GM23338 (cell line): Measurements from ENCODE around the gene RUSC2. TPM values are rescaled to one million over a fixed set of nuclear protein-coding genes. Genes with fewer than 3 reads are reported as not detected.
A peak's percentile ranks its signal among the peaks of the same experiment; 100 is the strongest.

Source experiments
- ATAC-seq: fragments of 200-7000 bp; cut with Tn5 transposase; 3 replicates; pipeline ENCODE4 v1.9.1; 2020
- DNase-seq: peaks from one replicate; pipeline ENCODE4 v3.0.0-alpha.2; 2015; ENCODE audit warnings: low spot score
- H2AFZ ChIP-seq: fragments of 200-600 bp; sonication (generic); 2 replicates; pipeline ENCODE4 v1.8.0; 2016; ENCODE audit warnings: antibody characterized with exemption, mild to moderate bottlenecking, moderate library complexity
- H3F3A ChIP-seq: fragments of 200-600 bp; sonication (generic); replicated peaks from 2 replicates; pipeline ENCODE4 v1.8.0; 2017; ENCODE audit warnings: antibody characterized with exemption, mixed run types, low read depth
- H3K27ac ChIP-seq: fragments of 200-600 bp; sonication (generic); 2 replicates; pipeline ENCODE4 v1.6.1; 2016; ENCODE audit warnings: low read depth
- H3K27me3 ChIP-seq: fragments of 200-600 bp; sonication (generic); 2 replicates; pipeline ENCODE4 v1.8.0; 2016; ENCODE audit warnings: mild to moderate bottlenecking, mixed run types, moderate library complexity; ENCODE audit not compliant: insufficient read depth
- H3K36me3 ChIP-seq: fragments of 200-600 bp; sonication (generic); 2 replicates; pipeline ENCODE4 v1.8.0; 2016; ENCODE audit warnings: mild to moderate bottlenecking; ENCODE audit not compliant: insufficient read depth
- H3K4me1 ChIP-seq: fragments of 200-600 bp; sonication (generic); 2 replicates; pipeline ENCODE4 v1.8.0; 2016; ENCODE audit warnings: mild to moderate bottlenecking, moderate library complexity; ENCODE audit not compliant: insufficient read depth
- H3K4me2 ChIP-seq: fragments of 200-600 bp; sonication (generic); 2 replicates; pipeline ENCODE4 v1.7.1; 2017; ENCODE audit warnings: mixed run types
- H3K4me3 ChIP-seq: fragments of 200-600 bp; sonication (generic); 2 replicates; pipeline ENCODE4 v1.6.1; 2016; ENCODE audit warnings: mixed run types
- H3K79me2 ChIP-seq: fragments of 200-600 bp; sonication (generic); replicated peaks from 2 replicates; pipeline ENCODE4 v1.8.0; 2017; ENCODE audit warnings: mild to moderate bottlenecking; ENCODE audit not compliant: insufficient read depth
- H3K9me2 ChIP-seq: fragments of 200-600 bp; sonication (generic); 2 replicates; pipeline ENCODE4 v1.8.0; 2017; ENCODE audit not compliant: insufficient read depth
- H4K20me1 ChIP-seq: fragments of 200-600 bp; sonication (generic); replicated peaks from 2 replicates; pipeline ENCODE4 v1.8.0; 2017; ENCODE audit warnings: mild to moderate bottlenecking; ENCODE audit not compliant: insufficient read depth
- H3K27ac Mint-ChIP-seq: 2 replicates; pipeline ENCODE4 v1.8.0; 2020; ENCODE audit warnings: inconsistent platforms, mild to moderate bottlenecking, moderate library complexity, mixed read lengths
- H3K27me3 Mint-ChIP-seq: 3 replicates; pipeline ENCODE4 v1.8.0; 2022; ENCODE audit warnings: low read depth, mild to moderate bottlenecking, moderate library complexity, mixed read lengths, inconsistent platforms; ENCODE audit not compliant: insufficient read depth, poor library complexity
- H3K36me3 Mint-ChIP-seq: 3 replicates; pipeline ENCODE4 v1.8.0; 2021; ENCODE audit warnings: low read depth, mild to moderate bottlenecking, inconsistent platforms, moderate library complexity, mixed read lengths
- H3K4me1 Mint-ChIP-seq: 3 replicates; pipeline ENCODE4 v1.8.0; 2020; ENCODE audit warnings: mild to moderate bottlenecking, inconsistent platforms, mixed read lengths
- H3K4me3 Mint-ChIP-seq: 3 replicates; pipeline ENCODE4 v1.8.0; 2021; ENCODE audit warnings: moderate library complexity, mild to moderate bottlenecking, inconsistent platforms, mixed read lengths
- H3K9me3 Mint-ChIP-seq: 3 replicates; pipeline ENCODE4 v1.8.0; 2020; ENCODE audit warnings: moderate library complexity, mild to moderate bottlenecking, inconsistent platforms, mixed read lengths
- CREB1 ChIP-seq: fragments of 250-450 bp; sonication (Bioruptor Pico); IDR thresholded peaks from 2 replicates; pipeline ENCODE4 v1.5.0; 2020; ENCODE audit warnings: low read depth, mild to moderate bottlenecking, moderate library complexity
- EZH2 ChIP-seq: fragments of 200-600 bp; sonication (generic); IDR thresholded peaks from one replicate; pipeline ENCODE4 v1.8.0; 2017; ENCODE audit warnings: antibody characterized with exemption, mild to moderate bottlenecking, low read depth; ENCODE audit not compliant: unreplicated experiment
- EZH2phosphoT487 ChIP-seq: fragments of 200-600 bp; sonication (generic); IDR thresholded peaks from one replicate; pipeline ENCODE4 v1.8.1; 2018; ENCODE audit warnings: antibody characterized with exemption; ENCODE audit not compliant: unreplicated experiment
- JUNB ChIP-seq: IDR thresholded peaks from one replicate; pipeline ENCODE4 v1.6.1; 2016; ENCODE audit warnings: antibody characterized with exemption; ENCODE audit not compliant: unreplicated experiment
- NANOG ChIP-seq: IDR thresholded peaks from 2 replicates; pipeline ENCODE4 v1.6.1; 2016; ENCODE audit warnings: antibody characterized with exemption, borderline replicate concordance
- POLR2AphosphoS5 ChIP-seq: IDR thresholded peaks from 2 replicates; pipeline ENCODE4 v1.6.1; 2016; ENCODE audit warnings: antibody characterized with exemption, low read depth
- STAT1 ChIP-seq: IDR thresholded peaks from one replicate; pipeline ENCODE4 v1.6.1; 2016; ENCODE audit warnings: antibody characterized with exemption; ENCODE audit not compliant: unreplicated experiment
- ZNF114 ChIP-seq: fragments of 250-450 bp; sonication (Bioruptor Pico); IDR thresholded peaks from 2 replicates; pipeline ENCODE4 v1.5.0; 2020; ENCODE audit warnings: mild to moderate bottlenecking, moderate library complexity
- ZNF331 ChIP-seq: fragments of 250-450 bp; sonication (Bioruptor Pico); IDR thresholded peaks from 2 replicates; pipeline ENCODE4 v1.5.0; 2020; ENCODE audit warnings: low read depth, mild to moderate bottlenecking, moderate library complexity
- polyA plus RNA-seq: library from polyadenylated mRNA; unstranded; fragments of >200 nt; fragmentation: Nextera tagmentation; extraction: Ambion mirVana; gene quantifications from 2 replicates; pipeline ENCODE4 v1.2.1, GENCODE V29; 2016
- total RNA-seq: library from RNA; depleted of rRNA; stranded (reverse); fragments of >200 nt; shearing (Covaris generic); gene quantifications from 2 replicates; pipeline ENCODE4 v1.2.3, GENCODE V29; 2014
- TF ChIP-seq, protein P1 (sequence below), 2 experiments: fragments of 200-600 bp in 1 of 2; sonication (generic) in 1 of 2; conservative IDR thresholded peaks; 2 replicates each; pipeline versions ENCODE4 v1.5.1 to v1.6.1; 2016 to 2017; ENCODE audit warnings: antibody characterized with exemption in 2 of 2, low read depth in 2 of 2, mild to moderate bottlenecking in 2 of 2, moderate library complexity in 1 of 2
- TF ChIP-seq, protein P2 (sequence below): IDR thresholded peaks from one replicate; pipeline ENCODE4 v1.6.1; 2018; ENCODE audit warnings: antibody characterized with exemption; ENCODE audit not compliant: unreplicated experiment
- TF ChIP-seq, protein P3 (sequence below): IDR thresholded peaks from 2 replicates; pipeline ENCODE4 v1.6.1; 2016; ENCODE audit warnings: antibody characterized with exemption
- TF ChIP-seq, protein P4 (sequence below): fragments of 250-450 bp; sonication (Bioruptor Pico); IDR thresholded peaks from 2 replicates; pipeline ENCODE4 v1.5.0; 2020; ENCODE audit warnings: mild to moderate bottlenecking, moderate library complexity

The RUSC2 gene
- total and polyA plus RNA-seq, 2 experiments from 2014 or later, result 3.0 to 8.2 TPM

DNA sequence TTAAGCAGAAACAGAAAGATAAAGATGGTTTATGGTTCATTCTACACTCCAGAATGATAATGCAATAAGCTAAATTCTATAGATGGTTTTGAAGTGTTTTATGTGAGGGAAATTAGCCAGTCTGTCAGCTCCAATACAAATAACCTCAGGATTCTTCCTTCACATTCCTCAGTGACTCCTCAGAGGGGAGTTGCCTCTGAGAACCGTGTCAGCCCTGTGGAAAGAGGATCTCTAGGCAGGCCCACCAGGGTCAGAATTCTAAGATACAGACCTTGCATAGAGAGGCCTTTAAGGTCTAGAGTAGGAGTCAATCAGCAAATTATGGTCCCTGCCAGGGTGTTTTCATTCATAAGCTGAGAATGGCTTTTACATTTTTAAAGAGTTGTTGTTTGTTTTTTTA lies 26.6 kb downstream of the RUSC2 start:
- DNase-seq (peak; percentile 22), ATAC-seq (peak; percentile 11; the same call in 1 of the 3 replicates)
- Histone ChIP-seq H3K27ac (no peak overlapping the region), H3K9me2 (no peaks in the 10 kb centered on the region), H3K4me1 (peaks cover 42% of the 10 kb centered on the region), H3K36me3 (no peaks in the 10 kb centered on the region), H4K20me1 (0 out of 2 replicates have a peak, but pooled peaks cover 2% of the 10 kb centered on the region), H3K4me3 (no peak overlapping the region), H3K27me3 (no peaks in the 10 kb centered on the region), H3K4me2 (no peak overlapping the region), H3F3A (no peaks in the 10 kb centered on the region), H3K79me2 (no peaks in the 10 kb centered on the region), H2AFZ (no peak overlapping the region)
- peaks cover 47% of the 10 kb centered on the region for H3K4me1 Mint-ChIP-seq
- H3K27me3 Mint-ChIP-seq, result peaks cover 6% of the 10 kb centered on the region
- H3K36me3 Mint-ChIP-seq, result no peaks in the 10 kb centered on the region
- TF ChIP-seq STAT1 (no peak), EZH2 (no peak), JUNB (no peak), CREB1 (CRISPR knock-in tag) (no peak), POLR2AphosphoS5 (no peak), ZNF331 (CRISPR knock-in tag) (no peak), EZH2phosphoT487 (no peak), ZNF114 (CRISPR knock-in tag) (no peak), NANOG (no peak)
- TF ChIP-seq, protein P1, sequence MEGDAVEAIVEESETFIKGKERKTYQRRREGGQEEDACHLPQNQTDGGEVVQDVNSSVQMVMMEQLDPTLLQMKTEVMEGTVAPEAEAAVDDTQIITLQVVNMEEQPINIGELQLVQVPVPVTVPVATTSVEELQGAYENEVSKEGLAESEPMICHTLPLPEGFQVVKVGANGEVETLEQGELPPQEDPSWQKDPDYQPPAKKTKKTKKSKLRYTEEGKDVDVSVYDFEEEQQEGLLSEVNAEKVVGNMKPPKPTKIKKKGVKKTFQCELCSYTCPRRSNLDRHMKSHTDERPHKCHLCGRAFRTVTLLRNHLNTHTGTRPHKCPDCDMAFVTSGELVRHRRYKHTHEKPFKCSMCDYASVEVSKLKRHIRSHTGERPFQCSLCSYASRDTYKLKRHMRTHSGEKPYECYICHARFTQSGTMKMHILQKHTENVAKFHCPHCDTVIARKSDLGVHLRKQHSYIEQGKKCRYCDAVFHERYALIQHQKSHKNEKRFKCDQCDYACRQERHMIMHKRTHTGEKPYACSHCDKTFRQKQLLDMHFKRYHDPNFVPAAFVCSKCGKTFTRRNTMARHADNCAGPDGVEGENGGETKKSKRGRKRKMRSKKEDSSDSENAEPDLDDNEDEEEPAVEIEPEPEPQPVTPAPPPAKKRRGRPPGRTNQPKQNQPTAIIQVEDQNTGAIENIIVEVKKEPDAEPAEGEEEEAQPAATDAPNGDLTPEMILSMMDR (conservative IDR thresholded peaks at IDR 0.05; ENCODE audit: low read depth in 2 of 2), result no peak
- TF ChIP-seq, protein P2, sequence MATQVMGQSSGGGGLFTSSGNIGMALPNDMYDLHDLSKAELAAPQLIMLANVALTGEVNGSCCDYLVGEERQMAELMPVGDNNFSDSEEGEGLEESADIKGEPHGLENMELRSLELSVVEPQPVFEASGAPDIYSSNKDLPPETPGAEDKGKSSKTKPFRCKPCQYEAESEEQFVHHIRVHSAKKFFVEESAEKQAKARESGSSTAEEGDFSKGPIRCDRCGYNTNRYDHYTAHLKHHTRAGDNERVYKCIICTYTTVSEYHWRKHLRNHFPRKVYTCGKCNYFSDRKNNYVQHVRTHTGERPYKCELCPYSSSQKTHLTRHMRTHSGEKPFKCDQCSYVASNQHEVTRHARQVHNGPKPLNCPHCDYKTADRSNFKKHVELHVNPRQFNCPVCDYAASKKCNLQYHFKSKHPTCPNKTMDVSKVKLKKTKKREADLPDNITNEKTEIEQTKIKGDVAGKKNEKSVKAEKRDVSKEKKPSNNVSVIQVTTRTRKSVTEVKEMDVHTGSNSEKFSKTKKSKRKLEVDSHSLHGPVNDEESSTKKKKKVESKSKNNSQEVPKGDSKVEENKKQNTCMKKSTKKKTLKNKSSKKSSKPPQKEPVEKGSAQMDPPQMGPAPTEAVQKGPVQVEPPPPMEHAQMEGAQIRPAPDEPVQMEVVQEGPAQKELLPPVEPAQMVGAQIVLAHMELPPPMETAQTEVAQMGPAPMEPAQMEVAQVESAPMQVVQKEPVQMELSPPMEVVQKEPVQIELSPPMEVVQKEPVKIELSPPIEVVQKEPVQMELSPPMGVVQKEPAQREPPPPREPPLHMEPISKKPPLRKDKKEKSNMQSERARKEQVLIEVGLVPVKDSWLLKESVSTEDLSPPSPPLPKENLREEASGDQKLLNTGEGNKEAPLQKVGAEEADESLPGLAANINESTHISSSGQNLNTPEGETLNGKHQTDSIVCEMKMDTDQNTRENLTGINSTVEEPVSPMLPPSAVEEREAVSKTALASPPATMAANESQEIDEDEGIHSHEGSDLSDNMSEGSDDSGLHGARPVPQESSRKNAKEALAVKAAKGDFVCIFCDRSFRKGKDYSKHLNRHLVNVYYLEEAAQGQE, result no peak
- TF ChIP-seq, protein P3, sequence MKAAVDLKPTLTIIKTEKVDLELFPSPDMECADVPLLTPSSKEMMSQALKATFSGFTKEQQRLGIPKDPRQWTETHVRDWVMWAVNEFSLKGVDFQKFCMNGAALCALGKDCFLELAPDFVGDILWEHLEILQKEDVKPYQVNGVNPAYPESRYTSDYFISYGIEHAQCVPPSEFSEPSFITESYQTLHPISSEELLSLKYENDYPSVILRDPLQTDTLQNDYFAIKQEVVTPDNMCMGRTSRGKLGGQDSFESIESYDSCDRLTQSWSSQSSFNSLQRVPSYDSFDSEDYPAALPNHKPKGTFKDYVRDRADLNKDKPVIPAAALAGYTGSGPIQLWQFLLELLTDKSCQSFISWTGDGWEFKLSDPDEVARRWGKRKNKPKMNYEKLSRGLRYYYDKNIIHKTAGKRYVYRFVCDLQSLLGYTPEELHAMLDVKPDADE, result no peak
- TF ChIP-seq, protein P4, sequence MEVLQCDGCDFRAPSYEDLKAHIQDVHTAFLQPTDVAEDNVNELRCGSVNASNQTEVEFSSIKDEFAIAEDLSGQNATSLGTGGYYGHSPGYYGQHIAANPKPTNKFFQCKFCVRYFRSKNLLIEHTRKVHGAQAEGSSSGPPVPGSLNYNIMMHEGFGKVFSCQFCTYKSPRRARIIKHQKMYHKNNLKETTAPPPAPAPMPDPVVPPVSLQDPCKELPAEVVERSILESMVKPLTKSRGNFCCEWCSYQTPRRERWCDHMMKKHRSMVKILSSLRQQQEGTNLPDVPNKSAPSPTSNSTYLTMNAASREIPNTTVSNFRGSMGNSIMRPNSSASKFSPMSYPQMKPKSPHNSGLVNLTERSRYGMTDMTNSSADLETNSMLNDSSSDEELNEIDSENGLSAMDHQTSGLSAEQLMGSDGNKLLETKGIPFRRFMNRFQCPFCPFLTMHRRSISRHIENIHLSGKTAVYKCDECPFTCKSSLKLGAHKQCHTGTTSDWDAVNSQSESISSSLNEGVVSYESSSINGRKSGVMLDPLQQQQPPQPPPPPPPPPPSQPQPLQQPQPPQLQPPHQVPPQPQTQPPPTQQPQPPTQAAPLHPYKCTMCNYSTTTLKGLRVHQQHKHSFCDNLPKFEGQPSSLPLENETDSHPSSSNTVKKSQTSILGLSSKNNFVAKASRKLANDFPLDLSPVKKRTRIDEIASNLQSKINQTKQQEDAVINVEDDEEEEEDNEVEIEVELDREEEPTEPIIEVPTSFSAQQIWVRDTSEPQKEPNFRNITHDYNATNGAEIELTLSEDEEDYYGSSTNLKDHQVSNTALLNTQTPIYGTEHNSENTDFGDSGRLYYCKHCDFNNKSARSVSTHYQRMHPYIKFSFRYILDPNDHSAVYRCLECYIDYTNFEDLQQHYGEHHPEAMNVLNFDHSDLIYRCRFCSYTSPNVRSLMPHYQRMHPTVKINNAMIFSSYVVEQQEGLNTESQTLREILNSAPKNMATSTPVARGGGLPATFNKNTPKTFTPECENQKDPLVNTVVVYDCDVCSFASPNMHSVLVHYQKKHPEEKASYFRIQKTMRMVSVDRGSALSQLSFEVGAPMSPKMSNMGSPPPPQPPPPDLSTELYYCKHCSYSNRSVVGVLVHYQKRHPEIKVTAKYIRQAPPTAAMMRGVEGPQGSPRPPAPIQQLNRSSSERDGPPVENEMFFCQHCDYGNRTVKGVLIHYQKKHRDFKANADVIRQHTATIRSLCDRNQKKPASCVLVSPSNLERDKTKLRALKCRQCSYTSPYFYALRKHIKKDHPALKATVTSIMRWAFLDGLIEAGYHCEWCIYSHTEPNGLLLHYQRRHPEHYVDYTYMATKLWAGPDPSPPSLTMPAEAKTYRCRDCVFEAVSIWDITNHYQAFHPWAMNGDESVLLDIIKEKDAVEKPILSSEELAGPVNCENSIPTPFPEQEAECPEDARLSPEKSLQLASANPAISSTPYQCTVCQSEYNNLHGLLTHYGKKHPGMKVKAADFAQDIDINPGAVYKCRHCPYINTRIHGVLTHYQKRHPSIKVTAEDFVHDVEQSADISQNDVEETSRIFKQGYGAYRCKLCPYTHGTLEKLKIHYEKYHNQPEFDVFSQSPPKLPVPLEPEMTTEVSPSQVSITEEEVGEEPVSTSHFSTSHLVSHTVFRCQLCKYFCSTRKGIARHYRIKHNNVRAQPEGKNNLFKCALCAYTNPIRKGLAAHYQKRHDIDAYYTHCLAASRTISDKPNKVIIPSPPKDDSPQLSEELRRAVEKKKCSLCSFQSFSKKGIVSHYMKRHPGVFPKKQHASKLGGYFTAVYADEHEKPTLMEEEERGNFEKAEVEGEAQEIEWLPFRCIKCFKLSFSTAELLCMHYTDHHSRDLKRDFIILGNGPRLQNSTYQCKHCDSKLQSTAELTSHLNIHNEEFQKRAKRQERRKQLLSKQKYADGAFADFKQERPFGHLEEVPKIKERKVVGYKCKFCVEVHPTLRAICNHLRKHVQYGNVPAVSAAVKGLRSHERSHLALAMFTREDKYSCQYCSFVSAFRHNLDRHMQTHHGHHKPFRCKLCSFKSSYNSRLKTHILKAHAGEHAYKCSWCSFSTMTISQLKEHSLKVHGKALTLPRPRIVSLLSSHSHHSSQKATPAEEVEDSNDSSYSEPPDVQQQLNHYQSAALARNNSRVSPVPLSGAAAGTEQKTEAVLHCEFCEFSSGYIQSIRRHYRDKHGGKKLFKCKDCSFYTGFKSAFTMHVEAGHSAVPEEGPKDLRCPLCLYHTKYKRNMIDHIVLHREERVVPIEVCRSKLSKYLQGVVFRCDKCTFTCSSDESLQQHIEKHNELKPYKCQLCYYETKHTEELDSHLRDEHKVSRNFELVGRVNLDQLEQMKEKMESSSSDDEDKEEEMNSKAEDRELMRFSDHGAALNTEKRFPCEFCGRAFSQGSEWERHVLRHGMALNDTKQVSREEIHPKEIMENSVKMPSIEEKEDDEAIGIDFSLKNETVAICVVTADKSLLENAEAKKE (CRISPR knock-in tag), result no peak
- no peak overlapping the region for H3K4me3 Mint-ChIP-seq
- H3K9me3 Mint-ChIP-seq, result no peaks in the 10 kb centered on the region
- H3K27ac Mint-ChIP-seq, result no peak overlapping the region
